D341Med (cell line): ENCODE data around the gene SIGLEC6.

Source experiments
- DNase-seq: peaks from one replicate; pipeline ENCODE4 v3.0.0; 2012; ENCODE audit warnings: low spot score

SIGLEC6 gene

GRCh38 chr19:51473009-51473707 is 58.3 kb downstream of the SIGLEC6 start:
- peak; percentile 81 for DNase-seq

GRCh38 chr19:51472607-51473006 is 58.9 kb downstream of the SIGLEC6 start:
- no peak for DNase-seq

- no peak for DNase-seq
Measured at GRCh38 chr19:51471527-51471926, 59.9 kb downstream of the SIGLEC6 start.

GRCh38 chr19:51470966-51471365 is 60.5 kb downstream of the SIGLEC6 start:
- no peak for DNase-seq

GRCh38 chr19:51469629-51470028 is 61.8 kb downstream of the SIGLEC6 start:
- DNase-seq: no peak

GRCh38 chr19:51469162-51469561 is 62.3 kb downstream of the SIGLEC6 start:
- no peak for DNase-seq

GRCh38 chr19:51468545-51468920 is 62.9 kb downstream of the SIGLEC6 start:
- no peak for DNase-seq

- no peak for DNase-seq
Measured at GRCh38 chr19:51467864-51468544, 63.5 kb downstream of the SIGLEC6 start.
